ENCODE measurements around the gene GTF2A2. TPM values are rescaled to one million over a fixed set of nuclear protein-coding genes. Genes with fewer than 3 reads are reported as not detected.

GTF2A2 gene
- total and polyA plus RNA-seq, 10 of the 15 experiments (the other 5 are each of a cell fraction or from before 2014, with no cell fraction given): 89.2 to 565 (median 137) TPM

- Histone ChIP-seq H4K20me1 (ENCODE audit: control insufficient read depth, insufficient read depth) (no peaks in the 10 kb centered on the region), H2AFZ (ENCODE audit: control insufficient read depth, low read depth, low read length) (no peak overlapping the region), H3K27ac (ENCODE audit: control insufficient read depth, insufficient read depth) (no peak overlapping the region), H3K4me1 (ENCODE audit: control insufficient read depth, insufficient read depth, low read length) (no peaks in the 10 kb centered on the region), H3K79me2 (ENCODE audit: control insufficient read depth, insufficient read depth, low read length) (no peaks in the 10 kb centered on the region), H3K4me2 (ENCODE audit: control insufficient read depth, insufficient read depth) (no peak overlapping the region), H3K9ac (ENCODE audit: control insufficient read depth, insufficient read depth, low read length) (no peak overlapping the region), H3K27me3 (replicated peaks in 1 of 2; ENCODE audit: control insufficient read depth in 2 of 2, insufficient read depth in 2 of 2, low read length in 1 of 2) (peaks cover 0 to 2% of the 10 kb centered on the region in 2 experiments; a peak in 1 of 4 replicates), H3K36me3 (ENCODE audit: control insufficient read depth in 2 of 2, insufficient read depth in 2 of 2, low read length in 1 of 2) (no peaks in the 10 kb centered on the region), H3K9me3 (replicated peaks; ENCODE audit: control insufficient read depth, insufficient read depth, low read length) (no peaks in the 10 kb centered on the region), H3K4me3 (no peak overlapping the region)
- intact Hi-C loops (cut with micrococcal nuclease; ENCODE audit: unreplicated experiment) (no loop called here), in situ Hi-C loops (cut with MboI) (no loop called here)
- TF ChIP-seq PML (IDR thresholded peaks at IDR 0.05; ENCODE audit: low read length): no peak
- no peak for TF ChIP-seq TCF7 (IDR thresholded peaks at IDR 0.05; ENCODE audit: borderline replicate concordance)
- no peak for TF ChIP-seq MEF2A (IDR thresholded peaks at IDR 0.05; ENCODE audit: insufficient read depth, low read depth, low read length)
- TF ChIP-seq ZNF592 (IDR thresholded peaks at IDR 0.05): no peak
- no peak for TF ChIP-seq HCFC1 (IDR thresholded peaks at IDR 0.05; ENCODE audit: low read length)
- TF ChIP-seq RAD51 (IDR thresholded peaks at IDR 0.05): no peak
- TF ChIP-seq ZNF384 (IDR thresholded peaks at IDR 0.05; ENCODE audit: borderline replicate concordance, low read depth, low read length): no peak
- TF ChIP-seq MTA2 (IDR thresholded peaks at IDR 0.05; ENCODE audit: low read depth): no peak
- no peak for TF ChIP-seq BCLAF1 (IDR thresholded peaks at IDR 0.05)
- TF ChIP-seq KLF5 (IDR thresholded peaks at IDR 0.05; ENCODE audit: partially characterized antibody): no peak
- no peak for TF ChIP-seq SREBF2 (IDR thresholded peaks at IDR 0.05; ENCODE audit: low read length)
- TF ChIP-seq CTCF (IDR thresholded peaks at IDR 0.05 in 2 of 3, conservative IDR thresholded peaks at IDR 0.05 in 1 of 3; ENCODE audit: control insufficient read depth in 2 of 3, extremely low read depth in 1 of 3, insufficient read depth in 1 of 3, low read depth in 3 of 3, low read length in 3 of 3): no peak
- TF ChIP-seq IKZF2 (IDR thresholded peaks at IDR 0.05): no peak
- no peak for TF ChIP-seq CBX3 (IDR thresholded peaks at IDR 0.05; ENCODE audit: borderline replicate concordance, low read depth)
- no peak for TF ChIP-seq NFYB (IDR thresholded peaks at IDR 0.05; ENCODE audit: insufficient read depth, low read depth, low read length)
- ChIA-PET SMC1A (ENCODE audit: uncharacterized antibody, unreplicated experiment) (interaction anchor here (1.0 kb wide), 1 partner anchor 17 kb away, joined by 3 read pairs; no protein-coding TSS in a partner anchor), CTCF (no interaction called here), RAD21 (ENCODE audit: unreplicated experiment) (no interaction called here), POLR2A (interaction anchor here (0.6 kb wide), 1 partner anchor 261 kb away, joined by 3 read pairs; no protein-coding TSS in a partner anchor)
- DNase-seq (ENCODE audit: low read depth, low spot score) (no peak), FAIRE-seq (no peak), ATAC-seq (no peak)
- no TSS peak for BruUV-seq (replicated peaks)
- 39% methylated on average over 3 of the region's 6 CpGs for WGBS (ENCODE audit: insufficient coverage, insufficient replicate concordance, low lambda C conversion rate, missing lambda C conversion rate)
These were observed 46.9 kb upstream of the GTF2A2 start for GRCh38 chr15:59703979-59704796.
